SK-N-SH (cell line): Measurements from ENCODE around the gene APBB1IP. TPM values are rescaled to one million over a fixed set of nuclear protein-coding genes. Genes with fewer than 3 reads are reported as not detected.
A peak's percentile ranks its signal among the peaks of the same experiment; 100 is the strongest.

ENCODE experiments used
- CTCF ChIA-PET: fragments of 300-600, 350-600 bp; formaldehyde crosslinking; extraction: SDS; loops from one replicate; lab custom pipeline; 2021; lab: Yijun Ruan, JAX
- POLR2A ChIA-PET: fragments of 350-600 bp; sonication (Branson Sonifier 250); formaldehyde crosslinking; extraction: SDS; loops from one replicate; lab custom pipeline; 2020; ENCODE audit warnings: antibody characterized with exemption, inconsistent platforms; lab: Yijun Ruan, JAX
- DNase-seq: peaks from one replicate; pipeline ENCODE4 v3.0.0; 2012
- H2AFZ ChIP-seq: fragments of 200-600 bp; sonication (generic); 2 replicates; pipeline ENCODE4 v1.8.1; 2016; ENCODE audit warnings: antibody characterized with exemption, mild to moderate bottlenecking, low read depth
- H3F3A ChIP-seq: fragments of 200-600 bp; sonication (generic); replicated peaks from 2 replicates; pipeline ENCODE3; 2016; ENCODE audit warnings: antibody characterized with exemption, mild to moderate bottlenecking; ENCODE audit not compliant: insufficient read depth
- H3K27ac ChIP-seq, 2 experiments: fragments of 200-500 bp in 1 of 2; fragments of 200-600 bp in 1 of 2; sonication (Bioruptor generic) in 1 of 2; sonication (generic), shearing (Covaris generic) in 1 of 2; 2 replicates each; pipeline versions ENCODE4 v1.5.1 to v1.6.1; 2014 to 2016; ENCODE audit warnings: low read depth in 2 of 2, inconsistent platforms in 1 of 2, low read length in 1 of 2, mild to moderate bottlenecking in 1 of 2, mixed read lengths in 1 of 2
- H3K27me3 ChIP-seq: fragments of 200-600 bp; sonication (generic), shearing (Covaris generic); 2 replicates; pipeline ENCODE4 v1.6.1; 2016; ENCODE audit warnings: mixed run types; ENCODE audit not compliant: insufficient read depth
- H3K36me3 ChIP-seq, 2 experiments: fragments of 200-500 bp in 1 of 2; fragments of 200-600 bp in 1 of 2; sonication (Bioruptor generic) in 1 of 2; sonication (generic) in 1 of 2; replicated peaks in 1 of 2; 2 replicates each; pipeline versions ENCODE3 to v1.5.1; 2014 to 2016; ENCODE audit warnings: low read length in 1 of 2, mild to moderate bottlenecking in 1 of 2; ENCODE audit not compliant: insufficient read depth in 2 of 2, control insufficient read depth in 1 of 2
- H3K4me1 ChIP-seq, 2 experiments: fragments of 200-500 bp in 1 of 2; fragments of 200-600 bp in 1 of 2; sonication (Bioruptor generic) in 1 of 2; sonication (generic), shearing (Covaris generic) in 1 of 2; 2 replicates each; pipeline versions ENCODE4 v1.5.1 to v1.6.1; 2014 to 2016; ENCODE audit warnings: low read depth in 1 of 2, low read length in 1 of 2, mixed run types in 1 of 2; ENCODE audit not compliant: insufficient read depth in 2 of 2, control insufficient read depth in 1 of 2
- H3K4me2 ChIP-seq: fragments of 200-600 bp; sonication (generic), shearing (Covaris generic); 2 replicates; pipeline ENCODE4 v1.6.1; 2017; ENCODE audit warnings: mixed run types
- H3K4me3 ChIP-seq, 2 experiments: fragments of 200-500 bp in 1 of 2; fragments of 200-600 bp in 1 of 2; sonication (Bioruptor generic) in 1 of 2; sonication (generic), shearing (Covaris generic) in 1 of 2; 2 replicates each; pipeline versions ENCODE4 v1.5.1 to v1.8.1; 2014 to 2016; ENCODE audit warnings: low read depth in 2 of 2, inconsistent platforms in 1 of 2, low read length in 1 of 2, mild to moderate bottlenecking in 1 of 2, mixed read lengths in 1 of 2, moderate library complexity in 1 of 2
- H3K79me2 ChIP-seq: fragments of 200-600 bp; sonication (generic); 2 replicates; pipeline ENCODE4 v1.8.1; 2017; ENCODE audit warnings: mild to moderate bottlenecking; ENCODE audit not compliant: insufficient read depth
- H3K9ac ChIP-seq: fragments of 200-600 bp; sonication (generic); 2 replicates; pipeline ENCODE4 v1.6.1; 2017; ENCODE audit warnings: mixed run types
- H3K9me2 ChIP-seq: fragments of 200-600 bp; sonication (generic); 2 replicates; pipeline ENCODE4 v1.6.1; 2017; ENCODE audit warnings: mixed run types
- H3K9me3 ChIP-seq: fragments of 200-600 bp; sonication (generic); 2 replicates; pipeline ENCODE4 v1.6.1; 2017; ENCODE audit warnings: mixed run types, mild to moderate bottlenecking, moderate library complexity
- H4K20me1 ChIP-seq: fragments of 200-600 bp; sonication (generic); 2 replicates; pipeline ENCODE4 v1.6.1; 2017; ENCODE audit warnings: mild to moderate bottlenecking, mixed run types; ENCODE audit not compliant: insufficient read depth
- CHD2 ChIP-seq: fragments of 150-350 bp; IDR thresholded peaks from 2 replicates; pipeline ENCODE4 v1.6.1; 2018; ENCODE audit warnings: low read length; ENCODE audit not compliant: partially characterized antibody
- ELF1 ChIP-seq: IDR thresholded peaks from 2 replicates; pipeline ENCODE4 v1.4.0; 2012
- EZH2phosphoT487 ChIP-seq: fragments of 200-600 bp; sonication (generic); IDR thresholded peaks from 2 replicates; pipeline ENCODE4 v1.6.1; 2017; ENCODE audit warnings: low read depth, mixed run types, mild to moderate bottlenecking, antibody characterized with exemption, moderate library complexity, borderline replicate concordance
- GABPA ChIP-seq: IDR thresholded peaks from 2 replicates; pipeline ENCODE4 v1.4.0; 2012; ENCODE audit warnings: low read depth, mild to moderate bottlenecking
- GATA2 ChIP-seq: sonication (generic); formaldehyde crosslinking; IDR thresholded peaks from 2 replicates; pipeline ENCODE4 v1.5.0; 2020; ENCODE audit warnings: mild to moderate bottlenecking, missing genetic modification reagents
- JUND ChIP-seq: IDR thresholded peaks from 2 replicates; pipeline ENCODE4 v1.4.0; 2012
- MEF2A ChIP-seq: IDR thresholded peaks from 2 replicates; pipeline ENCODE4 v1.4.0; 2012; ENCODE audit warnings: low read depth, borderline replicate concordance
- MXI1 ChIP-seq: IDR thresholded peaks from 2 replicates; pipeline ENCODE4 v1.6.1; 2012; ENCODE audit warnings: mild to moderate bottlenecking, low read depth, low read length, improper control_type of control experiment
- POLR2AphosphoS5 ChIP-seq: IDR thresholded peaks from 2 replicates; pipeline ENCODE4 v1.6.1; 2012; ENCODE audit warnings: low read depth, low read length
- RXRA ChIP-seq: IDR thresholded peaks from 2 replicates; pipeline ENCODE4 v1.4.0; 2012; ENCODE audit warnings: low read depth, mild to moderate bottlenecking, borderline replicate concordance
- SMC3 ChIP-seq: IDR thresholded peaks from 2 replicates; pipeline ENCODE4 v1.6.1; 2012; ENCODE audit warnings: low read depth, low read length, improper control_type of control experiment
- TAF1 ChIP-seq: IDR thresholded peaks from 2 replicates; pipeline ENCODE4 v1.6.1; 2012; ENCODE audit warnings: low read depth, mild to moderate bottlenecking, low read length, moderate library complexity, borderline replicate concordance
- TCF12 ChIP-seq: IDR thresholded peaks from 2 replicates; pipeline ENCODE4 v1.4.0; 2012
- TEAD4 ChIP-seq: IDR thresholded peaks from 2 replicates; pipeline ENCODE4 v1.4.0; 2012; ENCODE audit warnings: mild to moderate bottlenecking, borderline replicate concordance; ENCODE audit not compliant: insufficient read depth
- WGBS: methylation state at CpG from one replicate; pipeline ENCODE4 v1.1.6; 2017; ENCODE audit warnings: low lambda C conversion rate; 5-methylcytosine and 5-hydroxymethylcytosine counted together
- polyA plus RNA-seq, 3 experiments: library from polyadenylated mRNA; depleted of rRNA; stranded (reverse); fragments of >200 nt; gene quantifications; 2 replicates each; pipeline ENCODE4 v1.2.3, GENCODE V29; 2012
- TF ChIP-seq, protein P1 (sequence below): IDR thresholded peaks from 2 replicates; pipeline ENCODE4; 2012
- TF ChIP-seq, protein P2 (sequence below): IDR thresholded peaks from 2 replicates; pipeline ENCODE4 v1.4.0; 2012; ENCODE audit warnings: low read depth, borderline replicate concordance
- TF ChIP-seq, protein P3 (sequence below): fragments of 150-350 bp; IDR thresholded peaks from 2 replicates; pipeline ENCODE4 v1.6.1; 2016; ENCODE audit warnings: mild to moderate bottlenecking, low read depth, low read length
- TF ChIP-seq, protein P4 (sequence below): IDR thresholded peaks from 2 replicates; pipeline ENCODE4 v1.4.0; 2012; ENCODE audit warnings: low read depth

APBB1IP gene
- polyA plus RNA-seq, 1 of the 3 experiments (the other 2 are of a cell fraction), result not detected

DNA sequence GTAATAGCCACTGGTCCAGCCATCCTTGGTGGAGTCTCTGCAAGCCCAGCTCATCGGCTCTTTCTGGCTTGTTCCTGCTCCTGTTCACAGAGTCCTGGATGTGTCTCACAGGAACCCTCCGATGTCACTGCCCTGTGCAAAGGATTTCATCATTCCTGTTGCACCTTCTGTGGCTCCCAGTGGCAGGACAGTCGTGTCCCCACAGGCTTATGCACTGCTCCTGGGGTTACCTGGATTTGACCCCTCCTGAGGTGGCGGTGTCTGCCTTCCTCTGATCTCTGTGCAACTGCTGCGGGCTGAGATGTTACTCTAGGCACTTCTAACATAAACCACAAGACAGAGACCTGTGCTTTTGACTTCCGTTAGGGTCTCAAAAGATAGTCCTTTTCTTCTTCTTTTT lies 30.6 kb downstream of the APBB1IP start:
- Histone ChIP-seq H3K9me3 (no peaks in the 10 kb centered on the region), H3F3A (no peaks in the 10 kb centered on the region), H3K4me2 (no peak overlapping the region), H2AFZ (peak overlapping the region; percentile 19; the same call in 1 of the 2 replicates), H3K27me3 (no peaks in the 10 kb centered on the region), H3K36me3 (no peaks in the 10 kb centered on the region), H3K27ac (no peak overlapping the region), H3K9me2 (no peaks in the 10 kb centered on the region), H3K4me3 (no peak overlapping the region), H3K79me2 (no peaks in the 10 kb centered on the region), H4K20me1 (no peaks in the 10 kb centered on the region), H3K9ac (no peak overlapping the region), H3K4me1 (no peaks in the 10 kb centered on the region)
- TF ChIP-seq TAF1 (no peak), MEF2A (no peak), RXRA (no peak), TCF12 (no peak), SMC3 (no peak), JUND (no peak)
- TF ChIP-seq, protein P1, sequence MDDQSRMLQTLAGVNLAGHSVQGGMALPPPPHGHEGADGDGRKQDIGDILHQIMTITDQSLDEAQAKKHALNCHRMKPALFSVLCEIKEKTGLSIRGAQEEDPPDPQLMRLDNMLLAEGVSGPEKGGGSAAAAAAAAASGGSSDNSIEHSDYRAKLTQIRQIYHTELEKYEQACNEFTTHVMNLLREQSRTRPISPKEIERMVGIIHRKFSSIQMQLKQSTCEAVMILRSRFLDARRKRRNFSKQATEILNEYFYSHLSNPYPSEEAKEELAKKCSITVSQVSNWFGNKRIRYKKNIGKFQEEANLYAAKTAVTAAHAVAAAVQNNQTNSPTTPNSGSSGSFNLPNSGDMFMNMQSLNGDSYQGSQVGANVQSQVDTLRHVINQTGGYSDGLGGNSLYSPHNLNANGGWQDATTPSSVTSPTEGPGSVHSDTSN, result no peak
- TF ChIP-seq, protein P2, sequence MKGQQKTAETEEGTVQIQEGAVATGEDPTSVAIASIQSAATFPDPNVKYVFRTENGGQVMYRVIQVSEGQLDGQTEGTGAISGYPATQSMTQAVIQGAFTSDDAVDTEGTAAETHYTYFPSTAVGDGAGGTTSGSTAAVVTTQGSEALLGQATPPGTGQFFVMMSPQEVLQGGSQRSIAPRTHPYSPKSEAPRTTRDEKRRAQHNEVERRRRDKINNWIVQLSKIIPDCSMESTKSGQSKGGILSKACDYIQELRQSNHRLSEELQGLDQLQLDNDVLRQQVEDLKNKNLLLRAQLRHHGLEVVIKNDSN, result no peak
- WGBS, result 3% methylated on average over 6 of the region's 6 CpGs
- ChIA-PET CTCF (no interaction called here), POLR2A (no interaction called here)
- DNase-seq, result no peak

DNA sequence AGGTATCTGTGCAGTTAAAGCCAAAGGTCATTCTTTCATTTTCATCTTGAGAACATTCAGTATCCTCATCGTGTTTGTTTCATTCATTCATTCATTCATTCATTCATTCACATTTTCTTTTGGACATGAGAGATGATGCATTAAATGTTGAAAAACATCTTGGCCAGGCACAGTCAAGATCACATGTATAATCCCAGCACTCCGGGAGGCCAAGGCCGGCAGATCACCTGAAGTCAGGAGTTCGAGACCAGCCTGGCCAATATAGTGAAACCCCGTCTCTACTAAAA lies 34.3 kb downstream of the APBB1IP start:
- H3K79me2 ChIP-seq, result no peaks in the 10 kb centered on the region
- no peak overlapping the region for H2AFZ ChIP-seq
- H4K20me1 ChIP-seq, result no peaks in the 10 kb centered on the region
- no peaks in the 10 kb centered on the region for H3F3A ChIP-seq
- WGBS, result 32% methylated on average over 5 of the region's 5 CpGs
- H3K9me3 ChIP-seq, result no peaks in the 10 kb centered on the region
- TF ChIP-seq MXI1 (no peak), GATA2 (CRISPR knock-in tag) (no peak)
- H3K9me2 ChIP-seq, result no peaks in the 10 kb centered on the region
- POLR2A ChIA-PET, result no interaction called here
- no peak overlapping the region for H3K4me2 ChIP-seq
- CTCF ChIA-PET, result no interaction called here
- H3K27me3 ChIP-seq, result no peaks in the 10 kb centered on the region
- no peaks in the 10 kb centered on the region for H3K4me1 ChIP-seq
- H3K9ac ChIP-seq, result no peak overlapping the region
- H3K4me3 ChIP-seq, result no peak overlapping the region
- no peaks in the 10 kb centered on the region for H3K36me3 ChIP-seq
- no peak overlapping the region for H3K27ac ChIP-seq
- no peak for DNase-seq

DNA sequence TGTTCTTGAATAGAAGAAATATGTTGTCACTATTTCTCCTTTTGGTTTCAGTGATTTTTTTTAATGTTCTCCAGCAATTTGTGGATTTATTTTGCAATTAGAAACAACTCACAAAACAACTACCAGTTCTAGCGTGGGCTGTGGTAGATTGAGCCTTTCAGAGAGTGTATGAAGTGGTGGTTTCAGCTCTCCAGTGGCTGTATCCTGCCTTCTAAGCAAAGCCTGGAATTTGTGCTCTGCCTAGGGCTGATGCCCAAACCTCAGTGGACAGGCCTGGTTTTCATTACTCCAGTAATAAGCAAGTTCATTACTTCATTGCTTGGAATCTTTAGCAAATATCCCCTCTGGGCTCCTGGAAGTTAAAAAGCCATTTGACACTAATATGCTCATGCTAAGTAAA lies 35.9 kb downstream of the APBB1IP start:
- H3K4me1 ChIP-seq, result no peaks in the 10 kb centered on the region
- no peak overlapping the region for H3K27ac ChIP-seq
- no peak overlapping the region for H2AFZ ChIP-seq
- ChIA-PET POLR2A (no interaction called here), CTCF (no interaction called here)
- no peaks in the 10 kb centered on the region for H3K9me3 ChIP-seq
- no peaks in the 10 kb centered on the region for H3K9me2 ChIP-seq
- no peaks in the 10 kb centered on the region for H3K79me2 ChIP-seq
- 33% methylated on average over 1 of the region's 1 CpG for WGBS
- no peak overlapping the region for H3K4me2 ChIP-seq
- H3K4me3 ChIP-seq, result no peak overlapping the region
- DNase-seq, result no peak
- H3K36me3 ChIP-seq, result no peaks in the 10 kb centered on the region
- H3F3A ChIP-seq, result no peaks in the 10 kb centered on the region
- no peak overlapping the region for H3K9ac ChIP-seq
- H4K20me1 ChIP-seq, result no peaks in the 10 kb centered on the region
- H3K27me3 ChIP-seq, result no peaks in the 10 kb centered on the region
- TF ChIP-seq POLR2AphosphoS5 (no peak), CHD2 (no peak), TCF12 (no peak), TEAD4 (no peak), MXI1 (no peak), TAF1 (no peak), EZH2phosphoT487 (no peak), MEF2A (no peak), GABPA (no peak), ELF1 (no peak)
- TF ChIP-seq, protein P1, result no peak
- TF ChIP-seq, protein P2, result no peak
- TF ChIP-seq, protein P3, sequence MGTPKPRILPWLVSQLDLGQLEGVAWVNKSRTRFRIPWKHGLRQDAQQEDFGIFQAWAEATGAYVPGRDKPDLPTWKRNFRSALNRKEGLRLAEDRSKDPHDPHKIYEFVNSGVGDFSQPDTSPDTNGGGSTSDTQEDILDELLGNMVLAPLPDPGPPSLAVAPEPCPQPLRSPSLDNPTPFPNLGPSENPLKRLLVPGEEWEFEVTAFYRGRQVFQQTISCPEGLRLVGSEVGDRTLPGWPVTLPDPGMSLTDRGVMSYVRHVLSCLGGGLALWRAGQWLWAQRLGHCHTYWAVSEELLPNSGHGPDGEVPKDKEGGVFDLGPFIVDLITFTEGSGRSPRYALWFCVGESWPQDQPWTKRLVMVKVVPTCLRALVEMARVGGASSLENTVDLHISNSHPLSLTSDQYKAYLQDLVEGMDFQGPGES, result no peak
- TF ChIP-seq, protein P4, sequence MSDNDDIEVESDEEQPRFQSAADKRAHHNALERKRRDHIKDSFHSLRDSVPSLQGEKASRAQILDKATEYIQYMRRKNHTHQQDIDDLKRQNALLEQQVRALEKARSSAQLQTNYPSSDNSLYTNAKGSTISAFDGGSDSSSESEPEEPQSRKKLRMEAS, result no peak
